DMS53 treated with DMSO at 0.1 percent for 48 hours (cell line): ENCODE measurements around the gene MTHFD2L.
"Not testable (repeated sequence)": the region's sequence is repeated elsewhere in the genome, so short reads cannot be mapped to it uniquely, and the experiment has no call there.

ENCODE experiments used
- DNase-seq: peaks from one replicate; lab custom pipeline; 2025; ENCODE audit not compliant: unreplicated experiment; lab: John Stamatoyannopoulos, UW

The MTHFD2L gene

GRCh38 chr4:74188912-74189311 is 31.0 kb downstream of the MTHFD2L start:
- DNase-seq: no peak

- peak; percentile 69 for DNase-seq
Observed at GRCh38 chr4:74189331-74190043, 31.6 kb downstream of the MTHFD2L start.

- no peak for DNase-seq
Observed at GRCh38 chr4:74190332-74190731, 32.4 kb downstream of the MTHFD2L start.

- peak; percentile 94 for DNase-seq
Observed at GRCh38 chr4:74190919-74191397, 33.0 kb downstream of the MTHFD2L start.

GRCh38 chr4:74197080-74197479 is 39.2 kb downstream of the MTHFD2L start:
- DNase-seq: no peak

GRCh38 chr4:74202062-74202586 is 44.2 kb downstream of the MTHFD2L start:
- DNase-seq: peak; percentile 91

GRCh38 chr4:74203467-74203866 is 45.5 kb downstream of the MTHFD2L start:
- no peak for DNase-seq

- no peak for DNase-seq
Observed at GRCh38 chr4:74205046-74205445, 47.1 kb downstream of the MTHFD2L start.

GRCh38 chr4:74205559-74205958 is 47.6 kb downstream of the MTHFD2L start:
- no peak for DNase-seq

- DNase-seq: no peak
Observed at GRCh38 chr4:74206088-74206825, 48.3 kb downstream of the MTHFD2L start.

- not testable (repeated sequence) for DNase-seq
Observed at GRCh38 chr4:74214457-74215159, 56.7 kb downstream of the MTHFD2L start.

- DNase-seq: not testable (repeated sequence)
Observed at GRCh38 chr4:74215236-74215635, 57.3 kb downstream of the MTHFD2L start.

GRCh38 chr4:74217365-74217764 is 59.4 kb downstream of the MTHFD2L start:
- no peak for DNase-seq

GRCh38 chr4:74218201-74218600 is 60.3 kb downstream of the MTHFD2L start:
- no peak for DNase-seq

- no peak for DNase-seq
Observed at GRCh38 chr4:74219240-74219639, 61.3 kb downstream of the MTHFD2L start.

- DNase-seq: no peak
Observed at GRCh38 chr4:74223098-74223497, 65.2 kb downstream of the MTHFD2L start.

- DNase-seq: no peak
Observed at GRCh38 chr4:74223801-74224200, 65.9 kb downstream of the MTHFD2L start.

- peak; percentile 56 for DNase-seq
Observed at GRCh38 chr4:74228691-74229640, 71.0 kb downstream of the MTHFD2L start.

- DNase-seq: peak; percentile 20
Observed at GRCh38 chr4:74230902-74231499, 73.1 kb downstream of the MTHFD2L start.

GRCh38 chr4:74235135-74235534 is 77.2 kb downstream of the MTHFD2L start:
- peak; percentile 10 for DNase-seq
